Colonic mucosa (tissue), 4 donors: ENCODE measurements around the gene PARD3B. TPM values are rescaled to one million over a fixed set of nuclear protein-coding genes. Genes with fewer than 3 reads are reported as not detected.

Experiments used
- DNase-seq: peaks from one replicate; pipeline ENCODE4 v3.0.0-alpha.2; 2020
- H3K27ac ChIP-seq: fragments of 200-600 bp; one replicate; pipeline ENCODE4 v1.8.0; 2021
- H3K27me3 ChIP-seq: fragments of 200-600 bp; one replicate; pipeline ENCODE4 v1.8.0; 2021
- H3K36me3 ChIP-seq: fragments of 200-600 bp; one replicate; pipeline ENCODE4 v1.8.0; 2021
- H3K4me1 ChIP-seq: fragments of 200-600 bp; one replicate; pipeline ENCODE4 v1.8.0; 2021; ENCODE audit warnings: mild to moderate bottlenecking
- H3K4me3 ChIP-seq: fragments of 200-600 bp; one replicate; pipeline ENCODE4 v1.8.0; 2021
- H3K9ac ChIP-seq, 2 donors: one replicate each; pipeline ENCODE4 v1.7.0; 2013; ENCODE audit warnings: control low read depth in 2 of 2, low read depth in 2 of 2, low read length in 2 of 2
- H3K9me3 ChIP-seq: fragments of 200-600 bp; one replicate; pipeline ENCODE4 v1.8.0; 2021
- CTCF ChIP-seq: fragments of 200-600 bp; IDR thresholded peaks from one replicate; pipeline ENCODE4 v1.8.0; 2022; ENCODE audit warnings: antibody characterized with exemption, mild to moderate bottlenecking
- intact Hi-C: fragments of 100-400 bp; cut with DNase I; formaldehyde crosslinking; loops from one replicate; pipeline ENCODE4 v1.14.1; 2022
- total RNA-seq, 2 donors: library from RNA; stranded (reverse); fragmentation: NEBNext Ultra II Directional in 1 of 2; extraction: Animal tissue kit (Norgen Biotek cat#: 25700) in 1 of 2; gene quantifications; one replicate each; pipeline ENCODE4 v1.2.1, GENCODE V29; 2021
- donor health status: healthy.
- donor health status: DM: no; HTN: no; CAD: no.
- donor health status: DM: no; HTN: no; CAD: no.

Gene PARD3B
- total RNA-seq, 2 donors from 2014 or later, result 20.0 to 24.2 TPM

GRCh38 chr2:205640716-205641115 is 1095.4 kb downstream of the PARD3B start:
- Histone ChIP-seq H3K27ac (no peak overlapping the region), H3K9ac (no peak overlapping the region), H3K36me3 (no peaks in the 10 kb centered on the region), H3K4me1 (no peaks in the 10 kb centered on the region), H3K4me3 (no peak overlapping the region), H3K9me3 (no peaks in the 10 kb centered on the region), H3K27me3 (no peaks in the 10 kb centered on the region)
- no peak for TF ChIP-seq CTCF
- intact Hi-C loops, result no loop called here
- DNase-seq, result no peak

GRCh38 chr2:205642599-205643356 is 1097.5 kb downstream of the PARD3B start:
- H3K4me3 ChIP-seq, result no peak overlapping the region
- H3K27me3 ChIP-seq, result no peaks in the 10 kb centered on the region
- H3K9ac ChIP-seq, result no peak overlapping the region
- intact Hi-C loops, result no loop called here
- H3K4me1 ChIP-seq, result no peaks in the 10 kb centered on the region
- DNase-seq, result no peak
- no peak for TF ChIP-seq CTCF
- H3K9me3 ChIP-seq, result no peaks in the 10 kb centered on the region
- no peak overlapping the region for H3K27ac ChIP-seq
- no peaks in the 10 kb centered on the region for H3K36me3 ChIP-seq

GRCh38 chr2:205643391-205643885 is 1098.2 kb downstream of the PARD3B start:
- Histone ChIP-seq H3K9me3 (no peaks in the 10 kb centered on the region), H3K27ac (no peak overlapping the region), H3K4me3 (no peak overlapping the region), H3K27me3 (no peaks in the 10 kb centered on the region), H3K9ac (no peak overlapping the region), H3K4me1 (no peaks in the 10 kb centered on the region), H3K36me3 (no peaks in the 10 kb centered on the region)
- intact Hi-C loops, result no loop called here
- no peak for TF ChIP-seq CTCF
- no peak for DNase-seq

- DNase-seq, result no peak
- intact Hi-C loops, result no loop called here
- H3K36me3 ChIP-seq, result no peaks in the 10 kb centered on the region
- no peaks in the 10 kb centered on the region for H3K4me1 ChIP-seq
- H3K9me3 ChIP-seq, result no peaks in the 10 kb centered on the region
- no peak overlapping the region for H3K4me3 ChIP-seq
- H3K27ac ChIP-seq, result no peak overlapping the region
- no peak overlapping the region for H3K9ac ChIP-seq
- H3K27me3 ChIP-seq, result no peaks in the 10 kb centered on the region
- no peak for TF ChIP-seq CTCF
These were observed 1098.7 kb downstream of the PARD3B start for GRCh38 chr2:205644018-205644417.

GRCh38 chr2:205646680-205647079 is 1101.4 kb downstream of the PARD3B start:
- Histone ChIP-seq H3K9ac (no peak overlapping the region), H3K27me3 (no peaks in the 10 kb centered on the region), H3K4me3 (no peak overlapping the region), H3K36me3 (no peaks in the 10 kb centered on the region), H3K27ac (no peak overlapping the region), H3K4me1 (no peaks in the 10 kb centered on the region), H3K9me3 (no peaks in the 10 kb centered on the region)
- DNase-seq, result no peak
- TF ChIP-seq CTCF, result no peak
- intact Hi-C loops, result no loop called here
